Measurements from ENCODE around the gene NUP62.

The NUP62 gene

DNA sequence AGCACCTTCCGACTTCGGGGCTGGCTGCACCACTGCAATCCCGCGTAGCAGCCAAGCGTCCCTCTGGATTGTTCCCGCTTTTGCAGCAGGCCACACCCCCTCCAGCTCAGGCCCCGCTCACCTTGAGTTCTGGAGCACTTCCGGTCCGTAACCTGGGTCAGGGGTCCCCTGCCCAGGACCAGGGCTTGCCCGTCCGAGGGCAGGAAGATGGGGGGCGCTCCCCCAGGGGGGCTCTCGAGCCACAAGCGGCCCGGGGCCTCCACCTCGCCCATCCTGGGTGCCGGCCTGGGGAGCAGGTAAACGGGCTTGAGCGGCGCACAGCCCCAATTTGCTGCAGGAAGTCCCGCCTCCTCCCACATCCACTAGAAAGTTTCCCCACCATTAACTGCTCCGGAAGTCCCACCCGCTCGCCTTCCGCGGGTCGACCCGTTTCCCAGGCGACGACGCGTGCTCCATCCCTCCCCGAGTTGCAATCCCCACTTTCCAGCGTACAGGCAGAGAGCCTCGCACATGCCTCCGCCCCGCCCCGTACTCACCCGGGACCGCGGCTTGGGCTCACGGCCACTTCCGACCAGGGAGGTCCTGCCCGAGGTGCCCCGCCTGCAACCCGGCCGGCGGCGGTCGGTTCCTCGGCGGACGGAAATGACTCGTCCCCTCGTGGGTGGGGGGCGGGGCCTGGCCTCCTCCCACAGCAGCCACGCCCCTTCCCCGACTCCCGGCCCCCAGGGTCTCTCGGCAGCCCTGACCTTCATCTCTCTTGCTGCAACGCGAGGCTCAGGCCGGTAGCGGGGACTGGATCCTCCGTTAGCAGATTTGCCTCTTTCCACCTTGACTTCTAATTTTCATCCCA, 62.1 kb downstream of the NUP62 start, which contains the start of gene PNKP:
PNKP (minus strand) TSS at position 644 of the 850 bp plus-strand sequence; CDS start at position 272, 372 bp downstream.
- peak; percentile 69 to 85 for DNase-seq (ENCODE audit: low read depth in 2 of 2)

GRCh38 chr19:49864890-49865289, 64.4 kb downstream of the NUP62 start:
- no peak for DNase-seq (ENCODE audit: low read depth in 2 of 2)

DNA sequence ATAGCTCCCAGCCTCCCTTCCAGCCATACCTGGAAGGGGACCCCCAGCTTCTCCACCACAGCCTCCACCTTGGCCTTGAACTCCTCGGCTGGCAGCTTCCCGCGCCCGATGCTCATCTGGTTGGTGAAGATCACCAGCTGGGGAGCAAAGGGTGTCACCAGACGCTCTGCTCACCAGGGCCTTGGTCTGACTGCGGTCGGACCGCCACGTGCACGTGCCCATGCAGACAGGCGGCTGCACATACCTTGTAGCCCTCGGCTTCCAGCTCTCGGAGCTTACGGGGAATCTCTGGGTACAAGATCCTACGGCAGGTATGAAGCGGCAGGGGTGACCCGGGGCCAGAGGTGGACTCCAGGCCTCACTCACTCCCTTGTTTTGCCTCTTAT, 65.4 kb downstream of the NUP62 start:
- DNase-seq (ENCODE audit: low read depth in 2 of 2) = no peak

DNA sequence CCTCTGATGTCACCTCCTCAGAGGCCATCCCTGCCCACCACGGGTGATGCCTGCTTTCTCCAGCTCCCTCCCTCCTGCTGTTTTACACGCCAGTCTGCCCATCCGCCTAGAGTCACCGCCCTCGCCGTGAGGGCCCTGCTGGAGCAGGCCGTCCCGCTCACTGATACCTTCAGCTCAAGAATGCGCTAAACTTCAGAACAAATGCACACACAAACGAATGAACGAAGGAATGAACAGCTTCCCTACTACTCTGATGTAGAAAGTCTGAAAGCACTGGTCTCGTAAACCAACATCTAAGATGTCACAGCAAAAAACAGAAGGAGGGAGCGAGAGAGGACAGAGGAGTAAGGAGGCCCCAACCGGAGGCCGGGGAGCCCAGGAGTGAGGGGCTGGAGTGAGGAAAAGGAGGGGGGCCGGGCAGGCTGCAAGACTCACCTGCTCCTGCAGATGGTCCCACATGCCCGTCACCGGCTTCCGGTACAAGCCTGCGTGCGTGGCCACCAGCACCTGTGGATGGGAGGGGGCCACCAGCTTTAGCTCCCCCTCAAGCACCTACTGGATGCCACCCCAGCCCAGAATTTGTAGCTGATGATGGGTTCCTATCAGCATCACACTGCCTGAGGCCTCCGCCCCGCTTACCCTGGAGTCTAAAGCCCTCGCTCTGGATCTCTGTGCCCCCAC, 65.9 kb downstream of the NUP62 start:
- no peak for DNase-seq (ENCODE audit: low read depth in 2 of 2)

GRCh38 chr19:49862391-49863253, 66.7 kb downstream of the NUP62 start:
- DNase-seq (ENCODE audit: low read depth in 2 of 2) = no peak

- no peak for DNase-seq (ENCODE audit: low read depth in 2 of 2)
These were observed 67.5 kb downstream of the NUP62 start for GRCh38 chr19:49861541-49862378.

- DNase-seq (ENCODE audit: low read depth in 2 of 2) = no peak
These were observed 68.2 kb downstream of the NUP62 start for GRCh38 chr19:49861107-49861506.

GRCh38 chr19:49860336-49861102, 68.8 kb downstream of the NUP62 start:
- no peak for DNase-seq (ENCODE audit: low read depth in 2 of 2)

GRCh38 chr19:49859682-49860335, 69.5 kb downstream of the NUP62 start:
- DNase-seq (ENCODE audit: low read depth in 2 of 2) = no peak

- DNase-seq (ENCODE audit: low read depth in 2 of 2) = no peak
These were observed 71.0 kb downstream of the NUP62 start for GRCh38 chr19:49858088-49858985.

DNA sequence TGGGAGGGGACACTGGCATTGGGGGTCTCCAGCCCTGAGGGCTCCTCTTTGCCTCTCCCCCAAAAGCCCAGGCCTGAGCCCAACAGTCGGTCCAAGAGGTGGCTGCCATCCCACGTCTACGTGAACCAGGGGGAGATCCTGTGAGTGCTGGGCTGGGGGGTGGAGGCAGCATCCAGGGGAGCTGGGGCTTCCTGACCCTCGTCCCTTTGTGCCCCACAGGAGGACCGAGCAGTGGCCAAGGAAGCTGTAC, 71.5 kb downstream of the NUP62 start:
- no peak for DNase-seq (ENCODE audit: low read depth in 2 of 2)

DNA sequence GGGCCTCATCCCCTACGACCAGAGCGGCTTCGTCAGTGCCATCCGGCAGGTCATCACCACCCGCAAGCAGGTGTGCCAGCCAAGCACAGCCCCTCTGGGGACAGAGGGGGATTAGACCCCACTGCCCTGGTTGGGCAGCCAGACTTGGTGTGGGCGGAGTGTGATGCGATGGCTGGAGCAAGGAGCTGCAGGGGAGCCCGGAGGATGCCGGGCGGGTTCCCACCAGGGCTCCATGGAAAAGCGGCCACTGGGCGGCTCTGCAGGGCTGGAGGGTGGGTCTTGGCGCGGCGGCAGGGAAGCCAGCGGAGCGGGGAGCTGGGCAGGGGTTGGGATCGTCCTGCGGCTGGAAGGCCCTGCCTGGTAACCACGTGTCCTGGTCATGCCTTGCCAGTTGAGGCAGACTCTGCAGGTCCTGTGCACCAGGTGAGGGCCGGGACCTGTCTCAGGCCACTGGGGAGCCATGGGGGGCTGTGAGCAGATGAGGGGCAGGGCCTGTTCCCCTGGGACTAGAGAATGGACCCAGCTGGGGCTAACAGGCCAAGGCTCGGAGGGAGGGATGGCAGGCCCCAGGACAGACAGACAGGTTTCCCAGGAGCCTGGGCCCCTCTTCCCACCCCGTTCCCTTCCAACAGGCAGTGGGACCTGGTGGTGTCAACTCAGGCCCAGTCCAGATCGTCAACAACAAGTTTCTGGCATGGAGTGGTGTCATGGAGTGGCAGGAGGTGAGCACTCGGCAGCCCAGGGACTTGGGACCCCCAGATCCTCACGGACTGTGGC, 72.1 kb downstream of the NUP62 start:
- DNase-seq (ENCODE audit: low read depth in 2 of 2) = no peak
